B cell (primary cell): ENCODE results near the gene GPA33. TPM values are rescaled to one million over a fixed set of nuclear protein-coding genes. Genes with fewer than 3 reads are reported as not detected.

Source experiments
- ATAC-seq: fragments of 200-7000 bp; cut with Tn5 transposase; one replicate; pipeline ENCODE4 v1.10.0; 2021; ENCODE audit warnings: low read depth, mild to moderate bottlenecking, moderate number of reproducible peaks, moderate library complexity
- CTCF ChIA-PET: fragments of 350-600 bp; sonication (Branson Sonifier 250); formaldehyde crosslinking; loops from one replicate; lab custom pipeline; 2021; ENCODE audit warnings: antibody characterized with exemption, inconsistent platforms; lab: Charles Lee
- POLR2A ChIA-PET: fragments of 350-600 bp; sonication (Branson Sonifier 250); formaldehyde crosslinking; loops from one replicate; lab custom pipeline; 2021; ENCODE audit warnings: antibody characterized with exemption; lab: Charles Lee
- DNase-seq: peaks from one replicate; pipeline ENCODE4 v3.0.0; 2013
- H2AFZ ChIP-seq: 2 replicates; pipeline ENCODE4 v1.6.1; 2012; ENCODE audit warnings: mild to moderate bottlenecking, low read depth, low read length; ENCODE audit not compliant: insufficient read depth, poor library complexity, severe bottlenecking
- H3K27ac ChIP-seq, 2 donors: 1 replicate in 1 of 2; 2 replicates in 1 of 2; pipeline ENCODE4 v1.5.1; 2012 to 2013; ENCODE audit warnings: low read length in 2 of 2, mild to moderate bottlenecking in 2 of 2, moderate library complexity in 1 of 2
- H3K27me3 ChIP-seq, 4 experiments: fragments of 200-600 bp in 1 of 4; sonication (generic) in 1 of 4; replicated peaks in 1 of 4; 1 replicate in 2 of 4; 2 replicates in 2 of 4; pipeline versions ENCODE4 v1.6.1 to v1.7.0; 2013 to 2016; ENCODE audit warnings: low read length in 3 of 4, mild to moderate bottlenecking in 2 of 4, mixed read lengths in 1 of 4, moderate library complexity in 1 of 4; ENCODE audit not compliant: insufficient read depth in 4 of 4, control insufficient read depth in 3 of 4; ENCODE audit errors: control extremely low read depth in 1 of 4
- H3K36me3 ChIP-seq, 2 experiments: replicated peaks in 1 of 2; 1 replicate in 1 of 2; 2 replicates in 1 of 2; pipeline versions ENCODE4 v1.6.1 to v1.7.1; 2013; ENCODE audit warnings: low read length in 1 of 2; ENCODE audit not compliant: insufficient read depth in 2 of 2, control insufficient read depth in 1 of 2; ENCODE audit errors: control extremely low read depth in 1 of 2, extremely low read depth in 1 of 2
- H3K4me1 ChIP-seq, 2 donors: fragments of 200-600 bp in 1 of 2; sonication (generic) in 1 of 2; 1 replicate in 1 of 2; 2 replicates in 1 of 2; pipeline versions ENCODE4 v1.5.1 to v1.6.1; 2013 to 2017; ENCODE audit warnings: low read length in 2 of 2; ENCODE audit not compliant: control insufficient read depth in 2 of 2, insufficient read depth in 2 of 2
- H3K4me2 ChIP-seq: replicated peaks from 2 replicates; pipeline ENCODE3; 2012; ENCODE audit warnings: mild to moderate bottlenecking, low read depth, low read length; ENCODE audit not compliant: poor library complexity, severe bottlenecking
- H3K4me3 ChIP-seq, 5 experiments: fragments of 200-600 bp in 1 of 5; sonication (generic) in 1 of 5; 1 replicate in 3 of 5; 2 replicates in 2 of 5; pipeline versions ENCODE4 v1.5.1 to v1.7.0; 2011 to 2016; ENCODE audit warnings: low read length in 4 of 5, mild to moderate bottlenecking in 4 of 5, low read depth in 2 of 5, control low read depth in 1 of 5, moderate library complexity in 1 of 5; ENCODE audit not compliant: insufficient read depth in 1 of 5; ENCODE audit errors: control extremely low read depth in 1 of 5, extremely low read depth in 1 of 5
- H3K79me2 ChIP-seq: fragments of 200-600 bp; sonication (generic); one replicate; pipeline ENCODE4 v1.6.0; 2016; ENCODE audit warnings: low read length; ENCODE audit not compliant: control insufficient read depth, insufficient read depth
- H3K9ac ChIP-seq: fragments of 200-600 bp; sonication (generic); 2 replicates; pipeline ENCODE4 v1.6.1; 2017; ENCODE audit warnings: mild to moderate bottlenecking, low read length, moderate library complexity
- H3K9me3 ChIP-seq, 3 donors: one replicate each; pipeline versions ENCODE4 v1.6.1 to v1.7.1; 2013; ENCODE audit warnings: low read length in 2 of 3; ENCODE audit not compliant: control insufficient read depth in 2 of 3, insufficient read depth in 1 of 3; ENCODE audit errors: control extremely low read depth in 1 of 3
- H4K20me1 ChIP-seq: 2 replicates; pipeline ENCODE4 v1.6.0; 2012; ENCODE audit warnings: mild to moderate bottlenecking, low read length; ENCODE audit not compliant: insufficient read depth, control insufficient read depth, poor library complexity, severe bottlenecking
- H3K27ac Mint-ChIP-seq: one replicate; pipeline ENCODE4 v1.8.0; 2021; ENCODE audit warnings: mixed read lengths
- H3K27me3 Mint-ChIP-seq: one replicate; pipeline ENCODE4 v1.8.0; 2021; ENCODE audit warnings: mixed read lengths
- H3K4me1 Mint-ChIP-seq: one replicate; pipeline ENCODE4 v1.8.0; 2021; ENCODE audit warnings: mixed read lengths
- H3K4me3 Mint-ChIP-seq: one replicate; pipeline ENCODE4 v1.8.0; 2021; ENCODE audit warnings: mixed read lengths
- H3K9me3 Mint-ChIP-seq: one replicate; pipeline ENCODE4 v1.8.0; 2022; ENCODE audit warnings: mixed read lengths; ENCODE audit not compliant: insufficient read depth
- EZH2 ChIP-seq: IDR thresholded peaks from 2 replicates; pipeline ENCODE4 v1.6.1; 2012; ENCODE audit warnings: borderline replicate concordance, low read depth, mild to moderate bottlenecking, moderate library complexity, low read length; ENCODE audit not compliant: insufficient read depth, poor library complexity, severe bottlenecking
- WGBS: methylation state at CpG from one replicate; pipeline ENCODE4 v1.1.5; 2013; ENCODE audit warnings: missing lambda C conversion rate; ENCODE audit not compliant: insufficient coverage; 5-methylcytosine and 5-hydroxymethylcytosine counted together
- intact Hi-C: fragments of 100-400 bp; cut with micrococcal nuclease; formaldehyde crosslinking; loops from one replicate; pipeline ENCODE4 v1.10.0; 2022
- polyA plus RNA-seq: library from polyadenylated mRNA; depleted of rRNA; stranded (reverse); fragments of >200 nt; gene quantifications from 2 replicates; pipeline ENCODE4 v1.2.3, GENCODE V29; 2012
- total RNA-seq, 2 donors: library from RNA; stranded (reverse); fragments of 120-200 nt in 1 of 2; gene quantifications; 1 replicate in 1 of 2; 2 replicates in 1 of 2; pipeline versions ENCODE4 v1.2.3 to v1.2.4, GENCODE V29; 2013 to 2022
- TF ChIP-seq, protein P1 (sequence below): fragments of 200-600 bp; IDR thresholded peaks from one replicate; pipeline ENCODE4 v1.8.0; 2022; ENCODE audit warnings: antibody characterized with exemption, mild to moderate bottlenecking

GPA33 gene
- total and polyA plus RNA-seq, 2 donors (not counting 1 experiment from before 2014, with no cell fraction given) = 0.91 to 2.4 TPM

DNA sequence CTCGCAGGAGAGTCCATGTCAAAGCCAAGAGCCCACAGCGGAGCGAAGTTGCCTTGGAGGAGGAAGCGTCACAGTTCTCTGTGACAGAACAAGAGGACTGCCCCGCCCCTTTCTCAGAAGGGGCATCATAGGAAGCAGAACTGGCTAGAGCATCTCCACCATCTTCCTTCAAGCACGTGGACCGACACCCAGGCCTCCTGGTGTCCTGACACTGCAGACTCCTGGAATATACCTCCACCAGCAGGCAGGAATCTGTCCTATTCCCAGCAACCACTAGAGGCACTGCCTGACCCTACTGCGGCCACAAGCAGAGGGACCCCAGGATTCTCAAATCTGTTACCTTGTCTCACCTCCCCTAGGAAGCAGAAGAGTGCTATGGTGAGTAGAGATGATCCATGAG lies 37.8 kb downstream of the GPA33 start:
- ChIA-PET POLR2A (no interaction called here), CTCF (interaction anchor here (17.0 kb wide), 1 partner anchor 145 kb away, joined by 944 read pairs; no protein-coding TSS in a partner anchor)
- Histone ChIP-seq H3K4me3 (no peak overlapping the region), H3K4me2 (no peak overlapping the region), H3K4me1 (no peaks in the 10 kb centered on the region), H3K79me2 (no peaks in the 10 kb centered on the region), H3K36me3 (no peaks in the 10 kb centered on the region), H3K9ac (no peak overlapping the region), H4K20me1 (no peaks in the 10 kb centered on the region), H3K27me3 (no peaks in the 10 kb centered on the region), H3K27ac (no peak overlapping the region), H2AFZ (no peak overlapping the region), H3K9me3 (no peaks in the 10 kb centered on the region)
- ATAC-seq (no peak), DNase-seq (no peak)
- no peaks in the 10 kb centered on the region for H3K9me3 Mint-ChIP-seq
- TF ChIP-seq, protein P1, sequence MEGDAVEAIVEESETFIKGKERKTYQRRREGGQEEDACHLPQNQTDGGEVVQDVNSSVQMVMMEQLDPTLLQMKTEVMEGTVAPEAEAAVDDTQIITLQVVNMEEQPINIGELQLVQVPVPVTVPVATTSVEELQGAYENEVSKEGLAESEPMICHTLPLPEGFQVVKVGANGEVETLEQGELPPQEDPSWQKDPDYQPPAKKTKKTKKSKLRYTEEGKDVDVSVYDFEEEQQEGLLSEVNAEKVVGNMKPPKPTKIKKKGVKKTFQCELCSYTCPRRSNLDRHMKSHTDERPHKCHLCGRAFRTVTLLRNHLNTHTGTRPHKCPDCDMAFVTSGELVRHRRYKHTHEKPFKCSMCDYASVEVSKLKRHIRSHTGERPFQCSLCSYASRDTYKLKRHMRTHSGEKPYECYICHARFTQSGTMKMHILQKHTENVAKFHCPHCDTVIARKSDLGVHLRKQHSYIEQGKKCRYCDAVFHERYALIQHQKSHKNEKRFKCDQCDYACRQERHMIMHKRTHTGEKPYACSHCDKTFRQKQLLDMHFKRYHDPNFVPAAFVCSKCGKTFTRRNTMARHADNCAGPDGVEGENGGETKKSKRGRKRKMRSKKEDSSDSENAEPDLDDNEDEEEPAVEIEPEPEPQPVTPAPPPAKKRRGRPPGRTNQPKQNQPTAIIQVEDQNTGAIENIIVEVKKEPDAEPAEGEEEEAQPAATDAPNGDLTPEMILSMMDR = peak; percentile 31
- no peak for TF ChIP-seq EZH2
- WGBS = 95% methylated on average over 7 of the region's 8 CpGs
- H3K27me3 Mint-ChIP-seq = peaks cover 4% of the 10 kb centered on the region
- no peak overlapping the region for H3K4me3 Mint-ChIP-seq
- no peaks in the 10 kb centered on the region for H3K4me1 Mint-ChIP-seq
- H3K27ac Mint-ChIP-seq = no peak overlapping the region
- intact Hi-C loops = no loop called here

DNA sequence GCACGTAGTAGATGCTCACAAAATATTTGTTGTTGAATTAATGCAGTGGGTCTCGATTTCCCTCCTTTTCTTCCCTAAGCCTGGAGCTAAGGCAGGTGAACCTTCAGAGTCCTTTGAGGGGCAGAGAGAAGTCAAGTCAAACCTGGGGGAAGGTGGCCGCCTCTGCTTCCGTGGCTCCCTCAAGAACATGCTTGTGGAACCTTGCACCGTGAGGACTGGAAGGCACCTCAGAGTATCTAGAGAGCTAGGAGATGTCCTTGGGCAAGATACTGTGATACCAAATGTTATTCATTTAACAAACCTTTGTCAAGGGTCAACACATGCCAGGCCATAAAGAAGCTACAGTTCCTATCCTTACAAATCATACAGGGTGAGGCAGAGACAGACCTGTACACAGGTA lies 38.3 kb downstream of the GPA33 start:
- no peaks in the 10 kb centered on the region for H4K20me1 ChIP-seq
- H3K27ac ChIP-seq = no peak overlapping the region
- H3K79me2 ChIP-seq = no peaks in the 10 kb centered on the region
- CTCF ChIA-PET = interaction anchor here (2.4 to 17.0 kb wide), 2 partner anchors 8 to 145 kb away, joined by 18 to 944 read pairs; no protein-coding TSS in a partner anchor
- H3K9ac ChIP-seq = no peak overlapping the region
- TF ChIP-seq EZH2 = no peak
- TF ChIP-seq, protein P1 = no peak
- Mint-ChIP-seq H3K4me1 (no peaks in the 10 kb centered on the region), H3K4me3 (no peak overlapping the region), H3K27ac (no peak overlapping the region), H3K27me3 (peaks cover 4% of the 10 kb centered on the region), H3K9me3 (no peaks in the 10 kb centered on the region)
- intact Hi-C loops = no loop called here
- ATAC-seq (no peak), DNase-seq (no peak)
- H2AFZ ChIP-seq = no peak overlapping the region
- POLR2A ChIA-PET = no interaction called here
- H3K36me3 ChIP-seq = no peaks in the 10 kb centered on the region
- H3K4me2 ChIP-seq = no peak overlapping the region
- no peaks in the 10 kb centered on the region for H3K4me1 ChIP-seq
- no peak overlapping the region for H3K4me3 ChIP-seq
- WGBS = no CpG with 5 or more reads among the region's 5 CpGs
- no peaks in the 10 kb centered on the region for H3K27me3 ChIP-seq
- H3K9me3 ChIP-seq = no peaks in the 10 kb centered on the region
